NCI-H2196 treated with DMSO at 0.1 percent for 48 hours (cell line): Measurements from ENCODE around the gene PRPF6.
A peak's percentile ranks its signal among the peaks of the same experiment; 100 is the strongest.

ENCODE experiments used
- DNase-seq: peaks from one replicate; lab custom pipeline; 2025; ENCODE audit not compliant: unreplicated experiment; lab: John Stamatoyannopoulos, UW

PRPF6 gene

GRCh38 chr20:64073476-64074183 is 92.7 kb downstream of the PRPF6 start:
- no peak for DNase-seq

GRCh38 chr20:64074184-64074789 is 93.4 kb downstream of the PRPF6 start:
- DNase-seq: no peak

GRCh38 chr20:64074963-64075362 is 94.0 kb downstream of the PRPF6 start:
- DNase-seq: no peak

DNA sequence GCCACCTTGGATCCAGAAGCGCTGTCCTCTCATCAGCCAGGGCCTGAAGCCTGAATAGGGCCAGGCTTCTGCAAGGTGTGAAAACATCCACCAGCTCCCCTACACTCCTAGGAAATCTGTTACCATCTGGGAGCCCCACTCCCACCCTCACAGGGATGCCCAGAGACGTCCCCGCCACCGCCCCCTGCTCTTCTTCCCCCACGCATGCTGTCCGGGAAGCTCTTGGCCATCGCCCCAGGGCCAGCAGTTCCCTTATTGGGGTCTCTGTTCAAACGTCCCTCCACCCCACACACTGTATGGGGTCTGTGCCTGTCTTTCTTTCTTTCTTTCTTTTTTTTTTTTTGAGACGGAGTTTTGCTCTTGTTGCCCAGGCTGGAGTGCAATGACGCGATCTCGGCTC is 94.6 kb downstream of the PRPF6 start:
- DNase-seq: no peak

GRCh38 chr20:64076061-64076997 is 95.4 kb downstream of the PRPF6 start:
- DNase-seq: no peak

DNA sequence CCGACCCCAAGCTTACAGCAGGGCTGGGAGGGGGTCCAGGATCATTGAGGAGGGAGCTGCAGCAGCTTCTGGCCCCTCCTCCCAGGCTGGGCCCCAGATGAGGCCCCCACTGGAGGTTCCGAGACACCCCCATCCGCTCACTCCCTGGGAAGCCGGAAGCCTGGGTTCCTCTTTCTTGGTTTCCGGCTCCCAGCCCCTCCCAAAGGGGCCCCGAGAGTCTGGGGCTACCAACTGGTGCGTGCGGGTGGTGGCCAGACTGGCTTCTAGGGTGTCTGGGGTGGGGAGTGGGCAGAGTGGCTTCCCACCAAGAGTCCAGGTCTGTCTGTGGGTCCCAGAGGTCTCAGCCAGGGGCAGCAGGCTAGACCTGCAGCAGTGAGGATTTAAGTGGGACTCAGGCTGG is 96.2 kb downstream of the PRPF6 start:
- DNase-seq: no peak

DNA sequence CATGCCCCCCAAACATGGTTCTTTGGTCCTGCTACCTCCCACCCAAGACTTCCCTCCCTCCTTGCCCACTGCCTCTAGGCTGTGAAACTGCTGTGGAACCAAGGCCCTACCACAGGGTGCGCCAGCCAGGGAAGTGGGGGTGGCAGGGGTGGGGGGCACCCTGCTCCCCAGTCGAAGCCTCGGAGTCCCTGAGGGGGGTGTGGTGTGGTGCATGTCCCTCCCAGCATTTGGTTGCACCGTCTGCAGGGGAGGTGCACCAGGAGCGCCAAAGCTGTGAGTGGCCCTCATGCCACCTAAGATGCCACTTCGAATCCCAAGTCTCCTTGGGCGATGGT is 96.6 kb downstream of the PRPF6 start:
- no peak for DNase-seq

DNA sequence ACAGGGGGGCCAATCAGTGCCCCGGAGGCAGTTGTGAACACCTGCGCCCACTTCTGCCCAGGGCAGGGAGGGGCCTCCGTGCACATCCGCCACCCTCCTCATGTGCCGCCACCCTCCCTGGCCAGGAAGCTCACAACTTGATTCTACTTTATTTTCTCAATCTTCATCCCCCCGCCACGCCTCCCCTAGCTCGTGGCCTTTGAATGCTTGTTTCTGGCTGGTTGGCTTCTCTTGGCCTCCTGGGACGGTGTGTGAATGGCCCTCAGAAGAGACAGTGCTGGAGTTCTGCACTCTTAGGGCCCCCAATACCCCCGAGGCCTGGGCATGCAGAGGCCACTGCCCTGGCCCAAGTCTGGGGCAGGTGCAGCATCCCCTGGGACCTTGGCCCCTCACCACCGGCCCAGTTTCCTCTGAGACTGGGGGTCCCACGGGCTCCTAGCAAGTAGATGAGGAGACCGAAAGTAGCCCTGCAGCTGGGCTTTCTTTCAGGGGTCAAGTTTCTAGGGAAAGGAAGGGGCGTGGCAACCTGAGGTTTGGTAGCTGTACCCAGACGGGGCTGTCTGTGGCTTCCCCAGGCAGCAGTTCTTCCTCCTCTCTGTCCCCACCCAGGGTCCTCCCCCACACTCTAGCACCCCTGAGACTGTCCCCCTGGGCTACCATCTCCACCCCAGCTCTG is 97.1 kb downstream of the PRPF6 start:
- no peak for DNase-seq

- DNase-seq: no peak
These were observed 98.0 kb downstream of the PRPF6 start for GRCh38 chr20:64078934-64079272.

DNA sequence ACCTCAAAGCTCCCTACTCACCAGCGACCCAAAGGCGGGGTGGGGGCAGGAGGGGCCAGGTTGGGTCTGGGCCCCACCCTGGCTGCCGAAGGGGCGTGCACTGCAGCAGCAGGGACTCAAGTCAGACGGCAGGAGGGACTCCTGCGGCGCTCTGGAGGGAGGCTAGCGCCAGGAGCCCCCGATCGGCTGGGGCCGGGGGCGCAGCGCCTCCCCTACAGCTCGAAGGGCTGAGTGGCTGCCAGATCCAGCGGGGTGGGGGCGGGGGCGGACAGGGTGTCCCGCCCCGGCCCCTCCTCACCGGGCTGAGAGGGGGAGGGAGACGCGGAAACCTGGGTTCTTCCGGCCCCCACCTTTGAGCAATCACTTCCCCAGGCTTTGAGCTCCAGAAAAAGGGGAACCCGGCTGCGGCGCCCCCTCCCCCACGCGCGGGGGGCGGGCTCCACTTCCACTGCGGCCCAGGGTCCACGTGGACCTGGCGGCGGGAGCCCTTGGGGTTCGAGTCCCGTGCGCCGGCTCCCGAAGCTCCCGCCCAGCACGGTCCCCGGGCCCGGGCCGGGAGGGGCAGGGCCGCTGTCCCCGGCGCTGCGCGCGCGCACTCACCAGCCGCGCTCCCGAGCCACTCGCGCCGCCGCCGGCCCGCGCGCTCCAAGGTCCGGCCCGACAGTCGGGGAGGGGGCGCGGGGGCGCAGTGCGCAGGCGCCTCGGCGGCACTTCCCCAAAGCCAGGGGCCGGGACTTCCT is 98.5 kb downstream of the PRPF6 start, which contains the start of gene RGS19:
Gene RGS19, minus strand, starts transcription at position 246 of the 740 bp plus-strand sequence. CDS start 2,632 bp downstream, outside the sequence.
- DNase-seq: peak; percentile 64

GRCh38 chr20:64080013-64080812 is 99.3 kb downstream of the PRPF6 start, which contains the start of gene OPRL1:
Gene OPRL1 (plus strand): TSS chr20:64080082. CDS start chr20:64092721, 12,639 bp downstream.
- no peak for DNase-seq

DNA sequence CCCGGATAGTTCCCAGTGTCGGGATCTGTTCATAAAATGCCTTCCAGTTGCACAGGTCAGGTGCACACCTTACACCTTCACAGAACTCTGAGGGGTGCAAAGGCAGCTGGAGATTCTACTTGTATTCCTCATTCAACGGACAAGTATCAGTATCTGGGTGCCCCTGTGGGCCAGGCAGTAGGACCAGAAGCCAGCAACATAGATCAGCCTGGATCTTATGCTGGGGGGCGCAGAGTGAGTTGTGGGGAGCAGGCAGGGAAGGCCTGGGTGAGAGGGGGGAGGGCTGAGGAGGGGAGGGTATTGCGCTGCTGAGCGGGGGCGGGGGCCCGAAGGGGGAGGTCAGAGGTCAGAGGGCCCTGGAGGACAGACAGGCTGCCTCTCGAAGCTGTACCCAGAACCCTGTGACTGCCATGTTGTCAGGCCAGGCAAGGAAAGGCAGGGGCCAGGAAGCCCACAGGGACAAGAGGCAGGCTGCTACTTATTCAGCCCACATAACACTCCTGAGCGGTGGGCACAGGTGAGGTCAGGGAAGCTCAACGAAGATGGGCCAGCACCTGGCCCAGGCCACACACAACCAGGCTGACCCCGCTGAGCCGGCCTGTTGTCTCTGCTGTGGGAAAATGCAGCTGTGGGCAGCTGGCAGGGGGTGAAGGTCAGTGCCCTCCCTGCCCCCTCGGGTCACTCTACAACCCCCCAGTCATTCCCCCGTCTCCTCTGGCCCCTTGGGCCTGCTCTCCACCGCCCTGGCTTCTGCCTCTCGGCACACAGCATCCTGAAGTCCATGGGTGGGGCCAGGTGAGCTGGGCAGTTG is 100.1 kb downstream of the PRPF6 start:
- no peak for DNase-seq

GRCh38 chr20:64081624-64081964 is 100.7 kb downstream of the PRPF6 start:
- no peak for DNase-seq

- DNase-seq: no peak
These were observed 101.3 kb downstream of the PRPF6 start for GRCh38 chr20:64082126-64082731.
